LNCaP clone FGC (cell line): ENCODE results near the gene LDLRAD4.

ENCODE experiments used
- DNase-seq: peaks from one replicate; pipeline ENCODE4 v3.0.0-alpha.2; 2011; ENCODE audit warnings: low read depth
- H3K4me3 ChIP-seq: 2 replicates; pipeline ENCODE4 v1.5.1; 2011; ENCODE audit warnings: mild to moderate bottlenecking, low read depth, low read length, control low read depth
- TF ChIP-seq, protein P1 (sequence below): IDR thresholded peaks from 2 replicates; pipeline ENCODE4 v1.5.1; 2012; ENCODE audit warnings: mild to moderate bottlenecking; ENCODE audit not compliant: control insufficient read depth, insufficient read depth; ENCODE audit errors: extremely low read depth

LDLRAD4 gene

DNA sequence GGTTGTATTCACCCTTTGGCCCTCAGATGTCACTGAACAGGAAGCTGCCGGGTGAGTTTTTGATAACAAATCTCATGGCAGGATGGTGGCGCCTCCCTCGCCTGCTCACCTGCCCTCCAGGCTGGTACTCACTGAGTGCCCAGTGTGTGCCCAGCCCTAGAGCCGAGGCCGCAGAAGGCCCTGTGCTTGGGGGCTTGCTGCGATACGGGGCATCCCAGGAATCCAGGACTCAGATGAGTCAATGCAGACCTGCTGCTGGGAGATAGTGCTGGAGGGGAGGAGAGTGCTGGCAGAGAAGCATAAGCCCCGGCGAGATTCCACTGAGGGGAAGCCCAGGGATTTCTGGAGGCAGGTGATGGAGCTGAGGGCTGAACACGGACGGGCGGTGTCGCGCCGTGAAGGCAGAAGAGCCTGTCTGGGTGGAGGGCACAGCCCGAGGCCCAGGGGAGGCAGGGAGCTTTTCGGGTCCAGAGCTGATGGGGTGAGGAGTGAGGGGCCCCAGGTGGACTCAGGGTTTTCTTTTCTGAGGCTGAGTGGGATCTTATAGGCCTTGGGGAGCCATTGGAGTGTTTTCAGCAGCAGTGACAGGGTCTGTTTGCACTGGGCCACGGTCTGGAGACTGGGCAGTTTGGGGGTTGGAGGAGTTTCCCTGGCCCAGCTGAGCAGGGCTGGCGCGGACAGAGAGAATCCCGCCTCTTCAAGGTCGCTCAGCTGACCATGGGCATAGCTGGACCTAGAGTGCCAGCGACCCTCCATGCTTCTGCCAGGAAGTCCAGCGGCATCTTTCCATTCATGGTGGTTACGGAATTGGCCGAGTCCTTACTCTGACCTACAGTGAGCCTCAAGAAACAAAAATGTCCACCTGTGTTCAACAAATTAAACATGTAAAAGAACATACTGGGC lies 35.5 kb downstream of the LDLRAD4 start:
- no peak overlapping the region for H3K4me3 ChIP-seq
- DNase-seq = peak; percentile 13
- TF ChIP-seq, protein P1, sequence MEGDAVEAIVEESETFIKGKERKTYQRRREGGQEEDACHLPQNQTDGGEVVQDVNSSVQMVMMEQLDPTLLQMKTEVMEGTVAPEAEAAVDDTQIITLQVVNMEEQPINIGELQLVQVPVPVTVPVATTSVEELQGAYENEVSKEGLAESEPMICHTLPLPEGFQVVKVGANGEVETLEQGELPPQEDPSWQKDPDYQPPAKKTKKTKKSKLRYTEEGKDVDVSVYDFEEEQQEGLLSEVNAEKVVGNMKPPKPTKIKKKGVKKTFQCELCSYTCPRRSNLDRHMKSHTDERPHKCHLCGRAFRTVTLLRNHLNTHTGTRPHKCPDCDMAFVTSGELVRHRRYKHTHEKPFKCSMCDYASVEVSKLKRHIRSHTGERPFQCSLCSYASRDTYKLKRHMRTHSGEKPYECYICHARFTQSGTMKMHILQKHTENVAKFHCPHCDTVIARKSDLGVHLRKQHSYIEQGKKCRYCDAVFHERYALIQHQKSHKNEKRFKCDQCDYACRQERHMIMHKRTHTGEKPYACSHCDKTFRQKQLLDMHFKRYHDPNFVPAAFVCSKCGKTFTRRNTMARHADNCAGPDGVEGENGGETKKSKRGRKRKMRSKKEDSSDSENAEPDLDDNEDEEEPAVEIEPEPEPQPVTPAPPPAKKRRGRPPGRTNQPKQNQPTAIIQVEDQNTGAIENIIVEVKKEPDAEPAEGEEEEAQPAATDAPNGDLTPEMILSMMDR = no peak

DNA sequence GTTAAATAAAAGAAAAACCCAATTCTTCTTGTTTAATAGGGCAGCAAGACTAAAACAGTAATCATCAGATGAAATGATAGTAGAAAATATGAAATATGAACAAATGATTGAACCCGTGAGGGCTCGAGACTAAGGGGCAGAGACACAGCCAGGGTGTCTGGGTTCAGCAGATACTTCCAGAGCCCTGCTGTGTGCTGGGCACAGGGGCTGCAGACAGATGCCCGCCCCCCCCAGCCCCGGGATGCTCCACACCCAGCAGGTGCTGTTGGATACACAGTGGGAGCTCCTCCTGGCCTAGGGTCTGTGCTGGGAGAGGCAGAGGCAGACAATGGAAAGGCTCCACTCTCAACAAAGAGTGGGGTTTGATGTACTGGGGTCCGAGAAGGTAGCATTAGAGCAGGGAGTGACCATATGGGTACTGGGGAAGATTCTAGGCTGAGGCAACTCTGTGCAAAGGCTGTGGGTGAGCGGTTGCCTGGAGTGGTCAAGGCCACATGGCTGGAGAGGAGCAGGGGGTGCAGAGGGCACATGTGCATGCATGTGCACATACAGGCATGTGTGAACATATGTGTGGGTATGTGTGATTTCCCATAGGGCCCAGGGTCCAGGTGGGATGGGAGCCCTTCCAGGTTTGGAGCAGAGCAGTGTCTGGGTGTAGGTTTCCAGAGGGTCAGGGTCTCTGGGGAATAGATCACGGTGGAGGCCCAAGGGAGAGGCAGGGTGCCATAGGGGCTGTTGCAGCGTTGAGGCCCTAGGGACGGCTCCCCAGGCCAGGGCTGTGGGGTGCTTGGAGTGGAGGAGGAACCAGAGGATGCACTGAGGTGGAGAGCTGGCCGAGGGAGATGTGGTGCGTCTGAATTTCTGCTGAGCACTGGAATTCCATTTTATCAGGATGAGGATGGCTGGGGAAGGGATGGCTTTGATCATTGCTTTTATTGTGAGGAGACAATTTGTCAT lies 36.7 kb downstream of the LDLRAD4 start:
- TF ChIP-seq, protein P1 = no peak
- DNase-seq = no peak
- no peak overlapping the region for H3K4me3 ChIP-seq

DNA sequence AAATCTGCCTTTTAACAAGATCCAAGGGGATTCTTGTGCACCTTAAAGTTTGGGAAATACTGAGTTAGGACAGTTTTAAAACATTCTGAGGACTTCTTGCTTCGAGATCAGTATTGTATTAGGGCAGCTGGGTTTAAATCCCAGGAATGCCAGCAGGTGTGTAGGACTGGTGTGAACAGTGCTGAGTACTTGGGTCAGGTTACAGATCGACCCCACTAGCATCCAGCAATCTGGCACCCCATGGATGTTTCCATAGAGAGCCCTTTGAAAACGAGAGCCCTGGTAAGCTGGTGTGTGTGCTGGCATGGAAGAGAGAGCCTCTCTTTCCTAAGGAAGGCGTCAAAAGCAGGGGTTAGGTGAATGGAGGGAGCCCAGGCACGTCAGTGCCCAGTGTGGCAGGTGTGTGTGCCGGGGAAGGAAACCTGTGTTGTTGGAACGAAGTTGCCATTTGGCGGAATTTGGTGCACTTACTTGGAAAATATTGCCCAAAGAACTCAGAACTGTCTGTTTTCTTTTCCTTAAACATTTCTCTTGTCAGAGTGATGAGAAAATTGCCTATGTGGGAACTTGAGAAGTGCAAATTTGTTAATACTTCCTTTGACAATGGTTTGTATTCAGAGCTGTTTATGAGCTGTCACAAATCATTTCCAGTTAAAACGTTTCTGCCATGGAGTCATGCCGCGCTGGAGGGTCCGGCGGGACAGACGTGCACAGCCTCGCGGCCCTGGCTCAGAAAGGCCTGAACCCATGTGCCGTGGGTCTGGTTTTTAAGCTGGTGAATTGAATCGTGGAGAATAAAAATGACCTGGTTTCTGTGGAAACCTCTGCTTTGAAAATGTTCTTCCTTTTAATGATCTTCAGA lies 38.1 kb downstream of the LDLRAD4 start:
- DNase-seq = no peak
- TF ChIP-seq, protein P1 = no peak
- no peak overlapping the region for H3K4me3 ChIP-seq

DNA sequence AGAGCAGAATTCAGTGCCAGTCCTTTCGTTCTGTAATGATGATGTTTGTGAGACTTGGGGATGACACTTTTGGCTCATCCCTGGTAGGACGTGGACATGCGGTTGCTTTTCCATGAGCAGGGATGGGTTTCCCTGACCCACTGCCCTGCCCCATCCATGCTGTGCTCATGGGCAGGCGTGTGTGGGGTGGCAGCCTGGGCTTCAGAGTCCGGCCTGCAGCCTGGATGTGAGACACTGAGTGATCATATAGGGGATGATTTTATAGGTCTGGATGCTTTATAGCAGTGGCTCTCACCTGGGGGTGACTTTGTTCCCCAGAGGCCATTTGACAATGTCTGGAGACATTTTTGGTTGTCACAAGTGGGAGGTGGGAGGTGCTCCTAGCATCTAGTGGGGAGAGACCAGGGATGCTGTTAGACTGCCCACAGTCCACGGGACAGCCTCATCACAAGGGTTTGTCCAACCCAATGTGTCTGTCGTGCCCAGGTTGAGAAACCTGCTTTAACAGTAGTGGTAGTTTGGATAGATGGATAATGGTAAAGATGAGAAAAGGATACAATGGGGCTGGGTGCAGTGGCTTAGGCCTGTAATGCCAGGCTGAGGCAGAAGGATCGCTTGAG lies 38.9 kb downstream of the LDLRAD4 start:
- no peak for DNase-seq
- H3K4me3 ChIP-seq = no peak overlapping the region
- TF ChIP-seq, protein P1 = no peak

DNA sequence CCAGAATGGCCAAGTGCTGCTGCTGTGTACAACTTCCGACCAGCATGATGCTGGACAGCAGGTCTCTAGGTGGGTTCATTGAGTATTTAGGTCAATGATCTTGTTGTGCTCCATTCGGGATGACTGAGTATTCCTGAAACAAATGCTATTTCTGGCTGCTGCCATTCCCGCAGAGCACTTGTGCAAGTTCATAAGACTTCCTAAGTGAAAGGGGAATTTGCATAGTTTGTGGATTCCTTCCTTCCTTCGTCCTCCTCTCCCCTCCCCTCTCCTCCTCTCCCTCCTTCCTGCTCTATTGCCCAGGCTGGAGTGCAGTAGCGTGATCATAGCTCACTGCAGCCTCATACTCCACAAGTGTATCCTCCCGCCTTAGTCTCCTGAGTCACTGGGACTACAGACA lies 40.4 kb downstream of the LDLRAD4 start:
- DNase-seq = no peak
- TF ChIP-seq, protein P1 = no peak
- no peak overlapping the region for H3K4me3 ChIP-seq

DNA sequence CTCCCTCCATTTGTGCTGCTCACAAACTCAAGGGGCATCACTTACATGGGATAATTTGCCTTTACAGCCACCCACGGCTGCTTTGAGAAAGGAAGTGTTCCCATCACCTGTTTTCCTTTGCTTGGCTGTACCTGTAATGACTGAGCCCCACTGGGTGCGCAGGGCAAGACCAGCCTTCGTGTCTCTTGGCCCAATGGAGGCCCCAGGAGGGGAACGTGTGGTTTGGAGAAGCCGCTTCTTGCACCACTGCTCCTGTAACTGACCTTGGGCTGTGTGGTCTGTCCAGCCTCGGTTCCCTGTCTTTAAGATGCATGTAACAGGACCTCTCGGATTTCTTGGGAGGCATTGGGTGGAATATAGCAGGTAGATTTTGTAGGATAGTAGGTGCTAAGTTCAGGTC lies 41.1 kb downstream of the LDLRAD4 start:
- H3K4me3 ChIP-seq = no peak overlapping the region
- DNase-seq = no peak
- TF ChIP-seq, protein P1 = no peak
